NK-92 treated with Interleukin-12 subunit alpha and Interleukin-12 subunit beta, amount 100 ng/mL, for 24 hours (cell line): ENCODE results near the gene RIPOR2.
"Not testable (repeated sequence)": the region's sequence is repeated elsewhere in the genome, so short reads cannot be mapped to it uniquely, and the experiment has no call there.

ENCODE experiments used
- DNase-seq: peaks from one replicate; lab custom pipeline; 2025; lab: John Stamatoyannopoulos, UW

The RIPOR2 gene

DNA sequence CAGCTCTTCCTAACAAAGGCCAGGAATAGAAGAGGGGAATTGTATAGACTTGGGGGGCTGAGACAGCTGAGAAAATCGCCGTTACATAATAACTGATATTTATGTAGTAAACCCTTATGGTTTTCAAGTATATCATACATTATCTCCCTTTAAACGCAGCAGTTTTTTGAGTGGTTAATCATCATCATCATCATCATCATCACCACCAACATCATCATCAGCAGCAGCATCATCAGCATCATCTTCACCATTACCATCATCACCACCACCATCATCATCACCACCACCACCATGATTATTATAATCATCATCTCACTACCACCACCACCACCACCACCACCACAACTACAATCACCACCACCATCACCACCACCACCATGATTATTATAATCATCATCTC is 9.1 kb downstream of the RIPOR2 start:
- not testable (repeated sequence) for DNase-seq

GRCh38 chr6:24926192-24926591 is 9.6 kb downstream of the RIPOR2 start:
- DNase-seq, result no peak

DNA sequence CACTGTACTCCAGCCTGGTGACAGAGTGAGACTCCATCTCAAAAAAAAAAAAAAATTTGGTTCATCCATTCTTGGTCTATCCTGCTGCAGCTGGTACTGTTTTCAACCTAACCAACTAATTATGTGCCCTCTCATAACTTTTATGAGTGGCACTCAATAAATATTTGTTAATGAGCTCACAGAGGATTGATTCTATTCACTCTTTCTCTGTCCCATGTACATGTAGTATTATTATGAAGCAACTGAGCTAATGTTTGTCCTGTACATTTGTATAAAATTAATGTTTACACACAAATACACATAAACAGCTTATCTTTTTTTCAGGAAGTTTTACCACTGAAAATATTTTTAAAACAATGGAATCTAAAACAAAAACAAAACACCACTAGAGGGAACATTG is 10.1 kb downstream of the RIPOR2 start:
- no peak for DNase-seq

DNA sequence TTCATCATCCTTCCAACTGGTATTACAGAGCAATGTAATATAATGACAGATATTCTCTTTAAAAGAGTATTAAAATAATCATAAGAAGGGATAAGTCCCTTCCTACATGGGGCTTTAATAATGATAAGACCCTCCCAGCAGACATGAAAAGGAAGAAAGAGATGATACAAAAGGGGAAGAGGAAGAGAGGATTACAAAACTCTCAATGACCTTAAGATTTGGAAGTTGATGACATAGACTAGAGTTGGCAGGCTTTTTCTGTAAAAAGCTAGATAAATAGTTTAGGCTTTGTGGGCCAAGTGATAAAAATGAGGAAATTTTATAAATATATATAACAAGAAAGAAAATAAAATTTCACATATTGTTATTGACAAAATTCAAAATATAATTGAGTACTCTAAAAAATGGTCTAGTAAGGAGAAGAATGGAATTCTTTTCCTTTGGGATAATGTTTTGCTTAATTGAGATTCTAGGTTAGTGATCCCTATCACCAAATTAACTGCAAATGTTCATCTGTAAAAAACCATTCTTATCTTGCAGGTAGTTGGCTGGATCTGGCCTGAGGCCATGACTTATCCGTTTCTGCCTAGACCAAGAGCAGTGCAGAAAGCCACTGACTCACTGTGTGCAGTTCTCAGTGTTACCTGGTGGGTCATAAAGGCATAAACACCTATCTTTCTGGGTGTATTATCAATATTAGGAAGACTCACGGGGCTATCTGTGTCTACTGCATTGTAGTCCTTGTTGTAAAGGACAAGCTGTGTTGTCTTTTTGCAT is 11.0 kb downstream of the RIPOR2 start:
- no peak for DNase-seq

GRCh38 chr6:24923885-24924401 is 11.8 kb downstream of the RIPOR2 start:
- DNase-seq, result no peak

GRCh38 chr6:24922814-24923213 is 12.9 kb downstream of the RIPOR2 start:
- DNase-seq, result no peak

GRCh38 chr6:24922170-24922569 is 13.6 kb downstream of the RIPOR2 start:
- no peak for DNase-seq

- DNase-seq, result no peak
Measured at GRCh38 chr6:24920136-24920535, 15.6 kb downstream of the RIPOR2 start.

GRCh38 chr6:24919056-24919892 is 16.5 kb downstream of the RIPOR2 start:
- no peak for DNase-seq

- no peak for DNase-seq
Measured at GRCh38 chr6:24918641-24919055, 17.1 kb downstream of the RIPOR2 start.

GRCh38 chr6:24916496-24916895 is 19.3 kb downstream of the RIPOR2 start:
- DNase-seq, result no peak

DNA sequence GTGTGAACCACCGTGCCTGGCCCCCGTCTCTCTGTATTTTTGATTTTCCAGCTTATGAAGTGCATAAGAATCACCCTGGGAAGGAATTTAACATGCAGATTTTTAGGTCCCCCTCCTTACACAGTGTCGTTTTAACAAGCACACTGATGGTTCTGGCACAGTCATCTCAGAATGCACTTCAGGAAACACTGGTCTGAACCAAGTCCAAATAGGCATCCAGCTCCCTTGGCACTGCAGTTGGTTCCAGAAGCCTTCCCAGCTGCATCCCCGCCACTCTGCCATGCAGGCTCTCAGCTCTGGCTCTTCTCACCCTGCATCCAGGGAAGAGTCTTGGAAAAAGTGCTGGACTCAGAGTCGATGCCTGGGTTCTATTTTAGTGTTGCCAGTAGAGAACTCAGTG is 20.1 kb downstream of the RIPOR2 start:
- DNase-seq, result no peak

DNA sequence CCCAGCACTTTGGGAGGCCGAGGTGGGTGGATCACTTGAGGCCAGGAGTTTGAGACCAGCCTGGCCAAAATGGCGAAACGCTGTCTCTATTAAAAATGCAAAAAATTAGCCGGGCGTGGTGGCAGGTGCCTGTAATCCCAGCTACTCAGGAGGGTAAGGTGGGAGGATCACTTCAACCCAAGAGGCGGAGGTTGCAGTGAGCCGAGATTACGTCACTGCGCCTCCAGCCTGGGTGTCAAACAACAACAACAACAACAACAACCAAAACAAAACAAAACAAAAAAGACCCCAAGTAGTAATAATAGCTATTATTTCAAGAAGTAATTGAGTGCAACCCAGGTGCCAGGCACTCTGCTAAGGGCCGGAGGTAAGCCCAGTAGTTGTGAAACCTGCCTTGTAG is 21.7 kb downstream of the RIPOR2 start:
- not testable (repeated sequence) for DNase-seq

DNA sequence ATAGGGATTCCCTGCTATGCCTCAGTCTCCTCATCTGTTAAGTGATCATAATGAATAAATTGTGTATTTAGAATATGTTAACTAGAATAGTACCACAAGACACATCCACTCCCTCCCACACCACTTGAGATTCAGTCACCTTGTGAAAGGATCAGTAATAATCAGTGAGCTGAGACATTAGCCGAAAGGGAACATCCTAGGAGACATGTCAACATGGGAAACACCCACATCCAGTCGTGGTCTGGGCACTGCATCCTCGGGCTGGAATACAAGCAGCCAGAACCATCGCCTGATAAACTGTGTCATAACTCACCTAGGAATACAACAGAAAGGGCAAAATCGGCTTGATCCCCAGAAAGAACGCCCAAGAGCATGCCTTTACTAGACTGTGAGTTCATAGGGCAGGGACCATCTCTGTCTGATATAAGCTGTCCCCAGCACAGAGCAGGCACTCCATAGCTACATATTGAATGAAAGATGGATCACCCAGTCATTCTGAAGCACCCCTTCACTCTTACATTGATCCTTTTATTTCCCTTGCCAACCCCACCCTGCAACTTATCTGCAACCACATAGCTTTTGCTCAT is 23.9 kb downstream of the RIPOR2 start:
- no peak for DNase-seq

GRCh38 chr6:24910961-24911725 is 24.6 kb downstream of the RIPOR2 start:
- no peak for DNase-seq

- no peak for DNase-seq
Measured at GRCh38 chr6:24910331-24910960, 25.3 kb downstream of the RIPOR2 start.

GRCh38 chr6:24909241-24910216 is 26.2 kb downstream of the RIPOR2 start:
- DNase-seq, result no peak

DNA sequence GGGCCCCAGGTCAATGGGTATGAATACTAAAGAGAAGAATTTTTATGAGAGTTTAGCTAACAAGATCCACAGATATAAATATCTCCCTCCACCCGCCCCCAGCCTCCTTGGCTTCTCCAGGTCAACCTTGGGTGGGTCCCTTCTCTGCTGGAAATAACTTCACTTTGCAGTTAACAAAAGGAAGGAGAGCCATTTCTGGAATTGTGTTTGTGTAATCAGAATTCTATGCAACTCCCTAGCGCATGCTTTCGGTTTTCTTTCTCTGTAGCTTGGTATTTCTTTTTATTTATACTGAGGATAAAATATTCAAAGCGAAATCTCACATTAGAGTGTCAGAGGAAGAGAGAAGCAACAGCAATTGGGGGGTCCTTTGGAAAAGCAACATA is 27.1 kb downstream of the RIPOR2 start:
- DNase-seq, result no peak

- no peak for DNase-seq
Measured at GRCh38 chr6:24907919-24908649, 27.7 kb downstream of the RIPOR2 start.

DNA sequence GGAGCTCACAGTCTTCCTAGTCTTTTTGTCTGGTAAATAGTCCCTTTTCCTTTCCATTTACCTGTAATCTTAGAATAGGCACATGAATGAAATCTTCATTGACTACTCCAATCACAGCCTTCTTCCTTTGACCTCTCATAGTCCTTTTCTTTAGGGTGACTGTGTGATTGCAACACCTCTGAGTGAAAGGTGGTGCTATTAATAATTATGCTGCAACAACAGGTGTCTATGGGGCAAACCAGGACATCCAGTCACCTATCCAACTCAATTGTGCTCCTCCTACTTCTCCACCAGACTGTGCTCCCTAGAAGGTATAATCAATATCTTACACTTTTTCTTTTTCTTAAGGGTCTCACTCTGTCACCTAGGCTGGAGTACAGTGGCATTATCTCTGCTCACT is 29.4 kb downstream of the RIPOR2 start:
- no peak for DNase-seq
